Stomach smooth muscle (tissue), 2 donors: Measurements from ENCODE around the gene DCTN1.
"Not testable (repeated sequence)": the region's sequence is repeated elsewhere in the genome, so short reads cannot be mapped to it uniquely, and the experiment has no call there.

Experiments used
- H3K27ac ChIP-seq: one replicate; pipeline ENCODE4 v1.7.0; 2013; ENCODE audit warnings: mild to moderate bottlenecking, low read length, inconsistent platforms
- H3K27me3 ChIP-seq, 2 donors: one replicate each; pipeline ENCODE4 v1.7.0; 2013; ENCODE audit warnings: low read length in 2 of 2; ENCODE audit not compliant: insufficient read depth in 2 of 2, control insufficient read depth in 1 of 2
- H3K36me3 ChIP-seq, 2 donors: one replicate each; pipeline ENCODE4 v1.7.0; 2013; ENCODE audit warnings: low read length in 2 of 2; ENCODE audit not compliant: control insufficient read depth in 2 of 2, insufficient read depth in 2 of 2
- H3K4me1 ChIP-seq: one replicate; pipeline ENCODE4 v1.7.0; 2013; ENCODE audit warnings: low read length; ENCODE audit not compliant: control insufficient read depth, insufficient read depth
- H3K4me3 ChIP-seq, 2 donors: one replicate each; pipeline ENCODE4 v1.7.0; 2013; ENCODE audit warnings: low read length in 2 of 2
- H3K9ac ChIP-seq, 2 donors: one replicate each; pipeline ENCODE4 v1.7.0; 2013; ENCODE audit warnings: low read length in 2 of 2, mild to moderate bottlenecking in 1 of 2
- H3K9me3 ChIP-seq, 2 donors: one replicate each; pipeline ENCODE4 v1.7.0; 2013; ENCODE audit warnings: low read length in 2 of 2; ENCODE audit not compliant: control insufficient read depth in 2 of 2
- donor health status: healthy.
- donor health status: Pancreatic carcinoma.

The DCTN1 gene

DNA sequence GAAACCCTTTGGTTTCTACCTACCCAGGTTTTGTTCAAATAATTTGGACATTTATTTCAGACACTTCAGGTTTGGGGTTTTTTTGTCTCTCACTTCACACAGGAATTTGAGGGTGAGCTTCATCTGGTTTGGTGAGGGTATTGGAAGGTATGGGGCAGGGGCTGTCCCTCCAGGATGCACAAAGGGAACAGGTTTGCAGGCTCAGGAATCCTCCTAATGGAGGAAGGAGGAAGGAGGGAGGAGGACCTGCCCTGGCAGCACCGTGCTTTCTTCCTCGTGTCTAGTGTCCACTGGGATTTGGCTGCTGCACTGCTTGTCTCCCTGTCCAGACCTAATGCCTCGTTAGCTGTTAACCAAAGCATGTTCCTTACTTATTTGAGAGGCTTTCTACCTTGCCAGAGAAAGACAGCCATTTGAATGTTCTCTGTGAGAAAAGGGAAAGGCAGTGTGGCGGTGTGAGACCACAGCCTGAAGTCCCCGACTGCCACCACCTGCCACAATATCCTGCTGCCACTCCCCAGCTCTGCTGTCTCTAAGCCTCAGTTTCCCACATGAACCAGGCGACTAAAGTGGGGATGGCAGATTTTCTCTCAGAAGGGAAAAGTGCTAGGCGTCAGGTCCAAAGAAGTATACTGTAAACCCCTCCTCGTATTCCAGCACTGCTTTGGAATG, 34.7 kb downstream of the DCTN1 start:
- Histone ChIP-seq H3K9me3 (no peaks in the 10 kb centered on the region), H3K4me1 (no peaks in the 10 kb centered on the region), H3K9ac (no peak overlapping the region), H3K36me3 (no peaks in the 10 kb centered on the region), H3K27me3 (no peaks in the 10 kb centered on the region), H3K4me3 (no peak overlapping the region), H3K27ac (no peak overlapping the region)

DNA sequence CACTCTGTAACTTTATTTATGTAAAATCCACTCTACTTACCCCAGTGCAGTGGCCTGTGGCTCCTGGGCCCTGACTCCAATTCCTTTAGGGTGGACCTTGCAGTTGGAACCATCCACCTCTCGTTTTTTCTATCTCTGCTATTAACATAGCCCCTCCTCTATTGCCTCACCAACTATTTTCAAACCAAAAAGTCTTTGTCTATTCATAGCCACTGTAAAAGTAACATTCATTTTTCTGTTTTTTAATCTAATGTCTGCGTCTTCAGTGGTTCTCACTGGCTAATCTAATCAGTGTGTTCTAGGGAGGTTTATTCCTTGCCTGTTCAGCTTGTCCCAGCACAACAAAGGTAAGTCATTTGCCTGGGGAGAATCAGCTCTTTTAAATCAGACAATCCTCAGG, 36.8 kb downstream of the DCTN1 start, which contains the start of gene SLC4A5:
SLC4A5 (minus strand) TSS at position 101 of the 400 bp plus-strand sequence. CDS start 28,393 bp downstream, outside the sequence.
- Histone ChIP-seq H3K9ac (no peak within 1 kb of the TSS), H3K4me1 (no peaks in the 10 kb centered on the region), H3K36me3 (no peaks in the 10 kb centered on the region), H3K9me3 (no peaks in the 10 kb centered on the region), H3K4me3 (no peak within 1 kb of the TSS), H3K27ac (no peak within 1 kb of the TSS), H3K27me3 (no peaks in the 10 kb centered on the region)

DNA sequence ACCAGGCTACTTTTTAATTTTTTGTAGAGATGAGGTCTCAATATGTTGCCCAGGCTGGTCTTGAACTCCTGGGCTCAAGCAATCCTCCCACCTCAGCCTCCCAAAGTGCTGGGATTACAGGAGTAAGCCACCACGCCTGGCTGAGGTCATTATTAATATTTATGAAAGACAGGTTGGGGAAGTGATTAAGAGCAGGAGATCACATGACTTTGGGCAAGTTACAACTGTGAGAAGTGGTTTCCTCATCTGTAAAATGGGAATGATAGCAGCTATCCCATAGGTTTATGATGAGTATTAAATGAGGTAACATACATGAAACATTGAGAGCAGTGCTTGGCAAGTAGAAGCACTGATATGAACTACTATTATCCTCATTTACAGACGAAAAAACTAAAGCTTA, 43.9 kb downstream of the DCTN1 start:
- not testable (repeated sequence) for H3K4me3 ChIP-seq, H3K27ac ChIP-seq, H3K9me3 ChIP-seq, H3K36me3 ChIP-seq, H3K27me3 ChIP-seq, H3K9ac ChIP-seq, H3K4me1 ChIP-seq

- Histone ChIP-seq H3K9ac (no peak overlapping the region), H3K4me3 (no peak overlapping the region), H3K9me3 (no peaks in the 10 kb centered on the region), H3K36me3 (peaks cover 3 to 15% of the 10 kb centered on the region in 2 donors), H3K27me3 (no peaks in the 10 kb centered on the region), H3K4me1 (no peaks in the 10 kb centered on the region), H3K27ac (no peak overlapping the region)
Measured at GRCh38 chr2:74334931-74335333, 45.2 kb downstream of the DCTN1 start.

DNA sequence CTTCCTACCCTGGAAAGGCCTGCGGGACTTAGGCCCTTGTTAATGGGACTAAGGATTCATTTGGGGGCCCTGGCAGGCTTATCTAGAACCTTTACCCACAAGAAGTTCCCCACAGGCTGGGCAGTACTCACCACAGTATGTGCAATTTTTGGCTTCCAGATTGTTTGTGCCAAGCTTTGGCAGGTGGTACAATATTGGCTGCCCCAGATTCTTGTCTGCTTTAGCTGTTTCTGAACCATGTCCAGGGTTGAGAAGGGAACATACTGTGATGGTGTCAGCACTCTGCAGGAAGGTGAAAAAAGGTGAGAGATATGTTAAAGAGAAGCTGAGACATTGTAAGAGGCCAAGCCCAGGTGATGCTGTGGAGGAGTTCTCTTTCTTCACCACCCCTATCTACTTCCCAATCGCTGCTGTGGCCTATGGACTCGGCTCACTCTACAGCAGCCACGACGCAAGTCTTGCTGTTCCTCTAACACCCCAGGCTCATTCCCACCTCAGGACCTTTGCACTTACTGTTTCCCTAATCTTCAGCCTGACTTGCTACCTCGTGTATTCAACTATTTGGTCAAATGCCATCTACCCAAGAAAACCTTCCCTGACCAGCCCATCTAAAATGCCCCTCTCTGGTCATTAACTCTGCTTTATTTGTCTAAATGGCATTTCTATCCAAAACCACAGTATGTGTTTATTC, 46.1 kb downstream of the DCTN1 start:
- no peaks in the 10 kb centered on the region for H3K27me3 ChIP-seq
- no peaks in the 10 kb centered on the region for H3K4me1 ChIP-seq
- no peaks in the 10 kb centered on the region for H3K9me3 ChIP-seq
- H3K9ac ChIP-seq: no peak overlapping the region
- no peak overlapping the region for H3K27ac ChIP-seq
- H3K36me3 ChIP-seq: peaks cover 3 to 15% of the 10 kb centered on the region in 2 donors
- no peak overlapping the region for H3K4me3 ChIP-seq

DNA sequence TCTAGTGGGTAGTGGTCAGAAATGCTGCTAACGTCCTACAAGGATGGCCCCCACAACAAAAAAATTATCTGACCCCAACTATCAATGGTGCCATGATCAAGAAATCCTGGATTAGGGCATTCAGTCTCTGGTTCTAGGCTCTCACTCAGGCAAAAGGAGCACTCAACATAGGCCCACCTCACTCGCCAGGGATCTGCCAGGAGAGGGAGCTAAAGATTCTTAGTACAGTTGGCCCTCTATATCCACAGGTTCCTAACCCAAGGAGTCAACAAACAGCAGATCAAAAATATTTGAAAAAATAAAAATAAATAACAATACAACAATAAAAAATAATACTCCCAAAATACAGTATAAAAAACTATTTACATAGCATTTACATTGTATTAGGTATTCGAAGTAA, 46.9 kb downstream of the DCTN1 start:
- H3K4me3 ChIP-seq: no peak overlapping the region
- peaks cover 3 to 15% of the 10 kb centered on the region in 2 donors for H3K36me3 ChIP-seq
- no peaks in the 10 kb centered on the region for H3K27me3 ChIP-seq

DNA sequence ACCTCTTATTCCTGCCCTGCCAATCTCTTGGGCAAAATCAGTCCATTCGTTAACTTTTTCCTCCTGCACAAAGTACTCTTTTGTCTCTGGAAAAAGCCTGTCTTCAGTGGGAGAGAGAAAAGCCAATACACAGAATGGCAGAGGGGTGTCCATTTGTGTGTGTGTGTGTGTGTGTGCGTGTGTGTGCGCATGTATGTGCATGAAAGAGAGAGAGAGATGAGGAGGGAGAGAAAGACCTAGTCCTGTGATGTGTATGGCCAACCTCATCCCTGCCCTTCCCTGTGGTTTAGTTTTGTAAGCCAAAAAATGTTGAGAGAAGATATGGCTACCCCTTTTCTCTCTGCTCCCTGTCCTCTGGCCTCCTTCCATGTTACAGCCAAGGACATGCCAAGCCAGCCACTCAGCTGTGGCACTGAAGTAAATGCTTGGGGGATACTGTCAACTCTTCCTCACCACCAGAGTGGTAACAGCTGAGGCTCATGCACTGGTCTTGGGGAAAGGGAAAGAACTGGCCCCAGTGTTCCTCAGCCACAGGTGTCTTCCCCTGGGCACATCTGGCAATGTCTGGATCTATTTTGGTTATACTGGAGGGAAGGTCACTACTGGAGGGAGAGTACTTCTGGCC, 47.4 kb downstream of the DCTN1 start:
- H3K27me3 ChIP-seq: no peaks in the 10 kb centered on the region
- H3K4me3 ChIP-seq: no peak overlapping the region
- peaks cover 3 to 15% of the 10 kb centered on the region in 2 donors for H3K36me3 ChIP-seq
- no peaks in the 10 kb centered on the region for H3K9me3 ChIP-seq
- no peak overlapping the region for H3K9ac ChIP-seq
- H3K27ac ChIP-seq: no peak overlapping the region
- H3K4me1 ChIP-seq: no peaks in the 10 kb centered on the region

More for the DNA sequence above, 46.9 kb downstream of the DCTN1 start:
- H3K9ac ChIP-seq: no peak overlapping the region
- no peaks in the 10 kb centered on the region for H3K9me3 ChIP-seq
- no peaks in the 10 kb centered on the region for H3K4me1 ChIP-seq
- no peak overlapping the region for H3K27ac ChIP-seq

GRCh38 chr2:74328573-74328972, 51.5 kb downstream of the DCTN1 start:
- no peak overlapping the region for H3K9ac ChIP-seq
- H3K4me1 ChIP-seq: no peaks in the 10 kb centered on the region
- no peaks in the 10 kb centered on the region for H3K27me3 ChIP-seq
- no peaks in the 10 kb centered on the region for H3K9me3 ChIP-seq
- no peak overlapping the region for H3K4me3 ChIP-seq
- peaks cover 3 to 15% of the 10 kb centered on the region in 2 donors for H3K36me3 ChIP-seq
- H3K27ac ChIP-seq: no peak overlapping the region

- Histone ChIP-seq H3K9ac (no peak overlapping the region), H3K27me3 (no peaks in the 10 kb centered on the region), H3K4me1 (no peaks in the 10 kb centered on the region), H3K27ac (no peak overlapping the region), H3K9me3 (no peaks in the 10 kb centered on the region), H3K36me3 (peaks cover 3 to 15% of the 10 kb centered on the region in 2 donors), H3K4me3 (no peak overlapping the region)
Measured at GRCh38 chr2:74328074-74328473, 52.0 kb downstream of the DCTN1 start.

- Histone ChIP-seq H3K4me3 (no peak overlapping the region), H3K27me3 (no peaks in the 10 kb centered on the region), H3K36me3 (peaks cover 3 to 14% of the 10 kb centered on the region in 2 donors), H3K9me3 (no peaks in the 10 kb centered on the region), H3K4me1 (no peaks in the 10 kb centered on the region), H3K9ac (no peak overlapping the region), H3K27ac (no peak overlapping the region)
Measured at GRCh38 chr2:74327627-74328026, 52.5 kb downstream of the DCTN1 start.

GRCh38 chr2:74327199-74327598, 52.9 kb downstream of the DCTN1 start:
- Histone ChIP-seq H3K36me3 (peaks cover 3 to 12% of the 10 kb centered on the region in 2 donors), H3K4me1 (no peaks in the 10 kb centered on the region), H3K9me3 (no peaks in the 10 kb centered on the region), H3K4me3 (no peak overlapping the region), H3K9ac (no peak overlapping the region), H3K27ac (no peak overlapping the region), H3K27me3 (no peaks in the 10 kb centered on the region)
